Upper lobe of left lung (tissue), 6 donors: Measurements from ENCODE around the gene IFI30. TPM values are rescaled to one million over a fixed set of nuclear protein-coding genes. Genes with fewer than 3 reads are reported as not detected.

Experiments used
- ATAC-seq, 2 donors: fragments of 200-7000 bp; cut with Tn5 transposase; one replicate each; pipeline ENCODE4 v1.9.1; 2022; ENCODE audit warnings: mild to moderate bottlenecking in 2 of 2, moderate library complexity in 2 of 2; ENCODE audit not compliant: low FRiP score in 2 of 2
- DNase-seq, 2 donors: peaks; one replicate each; pipeline ENCODE4 v3.0.0-alpha.2; 2019 to 2020
- H3K27ac ChIP-seq, 4 donors: fragments of 200-600 bp; sonication (generic); one replicate each; pipeline ENCODE4 v1.5.1; 2016 to 2019
- H3K27me3 ChIP-seq, 4 donors: fragments of 200-600 bp; sonication (generic); one replicate each; pipeline ENCODE4 v1.5.1; 2017 to 2019
- H3K36me3 ChIP-seq, 4 donors: fragments of 200-600 bp; sonication (generic); one replicate each; pipeline ENCODE4 v1.5.1; 2016 to 2019
- H3K4me1 ChIP-seq, 4 donors: fragments of 200-600 bp; sonication (generic); one replicate each; pipeline ENCODE4 v1.5.1; 2018 to 2019
- H3K4me3 ChIP-seq, 4 donors: fragments of 200-600 bp; sonication (generic); one replicate each; pipeline ENCODE4 v1.5.1; 2017 to 2019; ENCODE audit warnings: mild to moderate bottlenecking in 2 of 4, moderate library complexity in 1 of 4
- H3K9me3 ChIP-seq, 4 donors: fragments of 200-600 bp; sonication (generic); one replicate each; pipeline ENCODE4 v1.5.1; 2018 to 2019
- CTCF ChIP-seq, 6 experiments: fragments of 450-650 bp in 4 of 6; fragments of 200-600 bp in 2 of 6; sonication (generic) in 2 of 6; IDR thresholded peaks; one replicate each; pipeline ENCODE4 v1.5.1; 2016 to 2019; ENCODE audit warnings: antibody characterized with exemption in 6 of 6
- EP300 ChIP-seq, 4 donors: sonication (generic); formaldehyde crosslinking; IDR thresholded peaks; one replicate each; pipeline ENCODE4 v1.5.1; 2017; ENCODE audit warnings: antibody characterized with exemption in 4 of 4, control low read depth in 2 of 4
- POLR2A ChIP-seq, 4 donors: fragments of 450-650 bp; IDR thresholded peaks; one replicate each; pipeline ENCODE4 v1.5.1; 2016 to 2017; ENCODE audit warnings: antibody characterized with exemption in 4 of 4, mild to moderate bottlenecking in 2 of 4
- POLR2AphosphoS5 ChIP-seq, 2 donors: sonication (generic); formaldehyde crosslinking; IDR thresholded peaks; one replicate each; pipeline ENCODE4 v1.5.1; 2017; ENCODE audit warnings: antibody characterized with exemption in 2 of 2
- WGBS, 2 donors: methylation state at CpG; one replicate each; pipeline ENCODE4 v1.1.5; 2017 to 2018; 5-methylcytosine and 5-hydroxymethylcytosine counted together
- total RNA-seq, 6 donors: library from RNA; depleted of rRNA in 4 of 6; stranded (reverse); fragments of >200 nt in 4 of 6; gene quantifications; one replicate each; pipeline versions ENCODE4 v1.1.0 to v1.2.1, GENCODE V29; 2016 to 2021
- donor health status: DM: no; HTN: no; CAD: no; lungs with moderate emphysema.
- donor health status: DM: no; HTN: yes; CAD: no; lungs with severe emphysema.

The IFI30 gene
- total RNA-seq, 6 donors from 2014 or later = 228 to 764 (median 476) TPM

DNA sequence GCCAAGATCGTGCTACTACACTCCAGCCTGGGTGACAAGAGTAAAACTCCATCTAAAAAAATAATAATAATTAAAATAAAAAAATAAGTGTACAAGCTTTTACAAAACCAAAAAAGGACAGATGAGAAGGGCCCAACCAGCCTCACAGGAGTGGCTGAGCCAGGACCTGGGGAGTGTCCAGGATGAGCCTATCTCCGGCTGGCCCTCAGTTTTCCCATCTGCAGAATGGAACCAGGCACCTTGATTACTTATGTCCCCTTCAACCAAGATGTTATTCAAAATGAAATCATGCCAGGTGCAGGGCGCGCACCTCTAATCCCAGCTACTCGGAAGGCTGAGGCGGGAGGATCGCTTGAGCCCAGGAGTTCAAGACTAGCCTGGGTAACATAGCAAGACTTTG, 9.5 kb upstream of the IFI30 start:
- no peak overlapping the region for H3K27ac ChIP-seq
- peaks cover 14 to 24% (median 18%) of the 10 kb centered on the region in 4 donors for H3K4me1 ChIP-seq
- ATAC-seq = no peak
- no peak overlapping the region for H3K4me3 ChIP-seq
- no peak for DNase-seq
- H3K27me3 ChIP-seq = no peaks in the 10 kb centered on the region
- TF ChIP-seq POLR2AphosphoS5 (IDR thresholded peaks at IDR 0.05) (no peak), CTCF (IDR thresholded peaks at IDR 0.05) (no peak), EP300 (IDR thresholded peaks at IDR 0.05) (no peak), POLR2A (IDR thresholded peaks at IDR 0.05) (no peak)
- no peaks in the 10 kb centered on the region for H3K9me3 ChIP-seq
- peaks cover 10 to 55% (median 40%) of the 10 kb centered on the region in 4 donors for H3K36me3 ChIP-seq
- 97 to 100% methylated on average over 7 of the region's 7 CpGs for WGBS, 2 donors

- no peak for DNase-seq
- no peaks in the 10 kb centered on the region for H3K9me3 ChIP-seq
- H3K27me3 ChIP-seq = no peaks in the 10 kb centered on the region
- ATAC-seq = no peak
- peaks cover 10 to 62% (median 42%) of the 10 kb centered on the region in 4 donors for H3K36me3 ChIP-seq
- H3K4me1 ChIP-seq = peaks cover 6 to 18% (median 13%) of the 10 kb centered on the region in 4 donors
- H3K4me3 ChIP-seq = no peak overlapping the region
- no peak overlapping the region for H3K27ac ChIP-seq
- no peak for TF ChIP-seq POLR2AphosphoS5 (IDR thresholded peaks at IDR 0.05)
- no peak for TF ChIP-seq CTCF (IDR thresholded peaks at IDR 0.05)
- TF ChIP-seq POLR2A (IDR thresholded peaks at IDR 0.05) = no peak
- TF ChIP-seq EP300 (IDR thresholded peaks at IDR 0.05) = no peak
- WGBS, 2 donors = 95 to 97% methylated on average over 15 of the region's 15 CpGs
Observed at GRCh38 chr19:18165794-18166544, 7.6 kb upstream of the IFI30 start.

- no peak overlapping the region for H3K4me3 ChIP-seq
- 95% methylated on average over 20 to 21 of the region's 21 CpGs for WGBS, 2 donors
- DNase-seq (peak in 1 of 2 donors; percentile 76), ATAC-seq (no peak)
- H3K36me3 ChIP-seq = peaks cover 10 to 59% (median 42%) of the 10 kb centered on the region in 4 donors
- no peak for TF ChIP-seq POLR2AphosphoS5 (IDR thresholded peaks at IDR 0.05)
- no peak for TF ChIP-seq CTCF (IDR thresholded peaks at IDR 0.05)
- no peak for TF ChIP-seq POLR2A (IDR thresholded peaks at IDR 0.05)
- no peak for TF ChIP-seq EP300 (IDR thresholded peaks at IDR 0.05)
- no peaks in the 10 kb centered on the region for H3K27me3 ChIP-seq
- no peaks in the 10 kb centered on the region for H3K9me3 ChIP-seq
- H3K27ac ChIP-seq = no peak overlapping the region
- H3K4me1 ChIP-seq = peaks cover 0 to 12% (median 6%) of the 10 kb centered on the region in 4 donors
Observed at GRCh38 chr19:18167011-18167410, 6.6 kb upstream of the IFI30 start.

DNA sequence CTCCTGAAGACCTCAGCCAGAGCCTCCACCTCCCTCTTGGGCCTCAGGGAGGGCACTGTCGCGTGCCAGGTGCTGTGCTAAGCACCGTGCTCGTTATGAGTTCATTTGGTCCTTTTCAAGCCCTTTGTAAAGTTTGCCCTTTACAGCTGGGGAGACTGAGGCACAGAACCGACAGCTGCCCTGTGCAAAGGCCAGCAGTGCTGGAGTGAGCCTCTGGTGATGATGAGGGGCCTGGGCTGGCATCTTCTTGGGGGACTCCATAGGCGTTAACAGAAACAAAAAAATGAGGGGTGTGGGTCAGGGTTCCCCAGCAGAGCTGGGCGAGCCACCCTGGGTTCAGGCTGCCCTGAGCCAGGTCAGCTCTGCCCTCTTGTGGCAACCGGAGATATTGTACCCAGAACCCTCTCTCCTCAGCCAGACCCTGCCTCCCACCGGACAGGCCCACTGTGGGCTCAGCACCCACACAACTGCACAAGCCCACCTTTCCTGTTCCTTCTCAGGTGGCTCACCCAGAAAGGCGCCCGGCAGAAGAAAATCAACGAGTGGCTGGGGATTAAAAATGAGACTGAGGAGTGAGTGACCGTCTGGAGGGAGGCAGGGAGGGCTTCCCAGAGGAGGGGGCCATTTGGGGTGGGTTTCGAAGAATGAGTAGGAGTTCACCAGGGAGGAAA, 5.5 kb upstream of the IFI30 start:
- Histone ChIP-seq H3K9me3 (no peaks in the 10 kb centered on the region), H3K27ac (peak overlapping the region in 1 of 4 donors; percentile 91), H3K4me1 (peaks cover 0 to 20% (median 10%) of the 10 kb centered on the region in 4 donors), H3K36me3 (peaks cover 5 to 48% (median 33%) of the 10 kb centered on the region in 4 donors), H3K4me3 (no peak overlapping the region), H3K27me3 (no peaks in the 10 kb centered on the region)
- DNase-seq = peak in 1 of 2 donors; percentile 67
- TF ChIP-seq POLR2AphosphoS5 (IDR thresholded peaks at IDR 0.05) (no peak), EP300 (IDR thresholded peaks at IDR 0.05) (no peak), POLR2A (IDR thresholded peaks at IDR 0.05) (no peak), CTCF (IDR thresholded peaks at IDR 0.05) (peak; percentile 66 to 82 (median 78))
- peak; percentile 59 to 67 for ATAC-seq
- 66 to 92% methylated on average over 10 to 14 of the region's 14 CpGs for WGBS, 2 donors
